HG03108 (cell line): ENCODE measurements around the gene SLC10A7.

Source experiments
- ATAC-seq: cut with Tn5 transposase; IDR thresholded peaks from one replicate; pipeline ENCODE4 v1.9.1; 2021; ENCODE audit warnings: moderate library complexity; ENCODE audit not compliant: unreplicated experiment

Gene SLC10A7

DNA sequence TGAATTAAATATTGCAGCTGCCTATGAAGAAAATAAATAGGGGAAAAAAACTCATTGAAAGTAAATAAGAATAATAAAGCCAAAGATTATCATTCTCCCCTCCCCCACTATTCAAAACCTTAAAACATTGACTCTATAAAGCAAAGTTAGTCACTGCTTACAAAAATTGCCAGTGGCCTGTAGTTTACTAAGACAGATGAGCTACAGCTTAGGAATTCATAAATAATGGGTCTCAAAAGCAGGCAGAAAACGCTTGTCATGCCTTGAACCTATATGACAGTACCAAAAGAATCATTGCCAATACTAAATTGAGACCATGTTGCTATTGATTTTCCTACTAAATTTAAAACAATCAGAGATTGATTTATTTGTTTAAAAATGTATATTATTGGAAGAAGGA is 78.9 kb downstream of the SLC10A7 start:
- ATAC-seq: no peak

DNA sequence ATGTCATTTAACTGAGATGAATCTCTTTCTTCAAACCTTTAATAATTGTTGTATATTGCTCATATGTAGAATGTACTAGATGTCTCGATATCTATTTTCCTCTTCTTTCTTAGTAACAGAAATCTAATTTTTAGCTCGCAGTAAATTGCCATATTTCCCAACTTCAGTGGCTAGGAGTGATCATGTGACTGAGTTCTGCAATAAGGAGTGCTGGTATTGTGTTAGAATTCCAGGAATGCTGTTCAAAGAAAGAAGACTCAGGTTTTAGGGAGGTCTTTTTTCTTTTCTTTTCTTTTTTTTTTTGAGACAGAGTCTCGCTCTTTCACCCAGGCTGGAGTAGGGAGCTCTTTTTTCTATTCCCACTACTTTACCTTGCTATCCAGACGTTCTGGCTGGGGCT is 81.7 kb downstream of the SLC10A7 start:
- no peak for ATAC-seq

DNA sequence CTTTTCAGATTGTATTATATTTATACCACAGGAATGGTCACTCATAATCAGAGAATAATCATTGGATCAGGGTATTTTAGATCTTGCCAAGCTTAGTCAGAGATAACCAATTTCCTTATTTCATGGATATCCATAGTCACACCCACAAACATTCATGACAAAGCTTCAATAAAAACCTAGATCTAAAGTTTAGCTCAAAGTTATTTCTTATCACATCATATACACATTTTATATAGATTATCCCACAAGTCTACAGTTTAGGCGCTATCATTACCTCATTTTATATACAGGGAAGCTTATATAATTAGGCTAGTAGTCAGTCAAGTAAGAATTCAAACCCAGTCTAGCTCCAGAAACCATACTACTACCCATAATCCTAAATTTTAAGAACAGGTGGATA is 82.3 kb downstream of the SLC10A7 start:
- ATAC-seq: no peak

DNA sequence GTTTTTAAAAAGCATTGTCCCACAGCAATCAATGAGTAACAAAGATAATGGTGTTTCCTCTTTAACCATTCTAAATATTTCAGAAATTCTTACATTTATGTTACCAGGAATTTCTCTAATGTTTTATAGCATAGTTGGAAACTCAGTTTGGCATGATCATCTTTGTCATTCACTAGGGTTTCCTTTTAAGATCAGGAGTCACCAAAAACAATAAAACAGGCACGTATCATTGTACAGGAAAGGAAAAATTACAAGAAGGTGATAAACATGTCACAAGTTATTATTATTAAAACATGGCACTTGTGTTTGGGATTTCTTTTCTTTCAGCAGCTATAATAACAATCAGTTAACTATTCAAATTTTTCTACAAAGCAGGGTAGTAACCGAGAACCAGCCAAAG is 84.0 kb downstream of the SLC10A7 start:
- no peak for ATAC-seq

DNA sequence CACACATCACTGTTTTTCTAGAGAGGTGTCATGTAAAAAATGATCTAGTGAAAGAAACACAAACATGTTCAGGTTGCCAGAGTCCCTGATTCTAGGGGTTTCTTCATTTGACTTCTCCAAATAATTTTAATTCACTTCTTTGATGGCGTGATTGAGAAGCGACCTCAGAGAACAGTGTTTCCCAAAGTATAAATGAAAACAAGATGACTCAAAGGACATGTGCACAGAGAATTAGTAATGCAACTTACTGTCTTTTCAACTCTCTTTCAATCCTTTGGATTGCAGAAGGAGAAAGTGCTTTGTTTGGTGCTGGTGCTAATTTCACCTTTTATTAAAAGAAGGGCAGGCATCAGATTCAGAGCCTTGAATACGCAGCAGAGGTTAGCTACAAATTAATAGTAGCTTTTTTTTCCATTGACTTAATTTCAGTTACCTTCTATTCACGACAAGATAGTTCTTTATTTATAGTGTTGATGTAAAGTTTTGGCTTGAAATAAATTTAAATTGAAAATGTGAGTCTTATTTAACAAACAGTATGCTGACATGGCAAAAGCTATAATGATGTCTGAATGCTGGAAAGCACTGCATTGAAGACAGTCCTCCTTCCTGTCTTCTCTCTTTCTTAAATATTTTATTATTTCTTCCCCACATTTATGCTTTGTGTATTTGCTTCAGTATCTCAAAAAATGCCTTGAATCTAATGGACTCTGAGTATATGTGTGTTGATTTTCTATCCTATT is 85.1 kb downstream of the SLC10A7 start:
- no peak for ATAC-seq

DNA sequence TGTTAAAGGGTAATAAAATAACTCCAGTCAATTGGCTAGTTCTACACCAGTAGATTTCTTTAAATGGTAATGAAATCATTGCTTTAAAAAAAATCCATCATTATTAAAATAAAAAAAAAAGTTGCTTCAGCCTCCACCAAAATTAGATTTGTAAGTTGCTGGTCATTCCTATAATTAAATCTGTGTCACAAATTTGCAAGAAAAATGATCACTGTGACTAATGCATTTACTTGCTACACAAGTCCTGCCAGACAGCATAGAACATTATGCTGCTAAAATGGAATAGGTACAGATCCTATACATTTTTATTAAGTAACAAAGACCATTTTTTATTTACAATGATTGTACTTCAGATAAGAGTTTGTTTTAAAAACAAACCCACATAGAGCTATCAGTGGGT is 85.8 kb downstream of the SLC10A7 start:
- no peak for ATAC-seq

DNA sequence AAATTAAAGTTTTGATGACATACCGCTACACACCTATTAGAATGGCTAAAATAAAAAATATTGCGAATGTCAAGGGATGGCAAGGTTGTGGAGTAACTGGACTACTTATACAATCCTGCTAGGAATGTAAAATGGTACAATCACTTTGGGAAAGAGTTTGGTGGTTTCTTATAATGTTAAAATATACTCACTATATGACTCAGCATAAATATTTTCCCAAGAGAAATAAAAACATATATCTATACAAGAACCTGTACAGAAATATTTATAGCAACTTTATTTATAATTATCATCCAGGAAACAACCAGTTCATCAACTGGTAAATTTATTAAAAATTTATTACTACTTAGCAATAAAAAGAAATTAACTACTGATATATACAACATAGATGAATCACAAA is 89.7 kb downstream of the SLC10A7 start:
- no peak for ATAC-seq

DNA sequence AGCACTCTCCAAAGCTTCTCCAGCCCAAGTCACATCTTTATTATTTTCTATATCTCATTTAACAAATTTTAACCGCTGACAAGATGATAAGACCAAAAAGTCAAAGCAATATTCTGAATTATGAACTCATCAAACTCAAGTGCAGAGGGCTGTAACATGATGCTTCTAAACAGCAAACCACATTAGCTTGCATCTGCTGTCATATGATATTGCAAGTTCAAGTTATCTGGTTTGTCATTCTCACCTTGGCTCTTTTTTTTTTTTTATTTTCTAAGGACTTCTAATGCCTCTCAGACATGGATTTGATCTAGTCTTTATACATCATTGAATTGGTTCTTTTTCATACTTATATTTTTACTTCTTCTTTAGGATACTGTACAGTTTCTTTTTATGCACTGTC is 93.4 kb downstream of the SLC10A7 start:
- no peak for ATAC-seq

DNA sequence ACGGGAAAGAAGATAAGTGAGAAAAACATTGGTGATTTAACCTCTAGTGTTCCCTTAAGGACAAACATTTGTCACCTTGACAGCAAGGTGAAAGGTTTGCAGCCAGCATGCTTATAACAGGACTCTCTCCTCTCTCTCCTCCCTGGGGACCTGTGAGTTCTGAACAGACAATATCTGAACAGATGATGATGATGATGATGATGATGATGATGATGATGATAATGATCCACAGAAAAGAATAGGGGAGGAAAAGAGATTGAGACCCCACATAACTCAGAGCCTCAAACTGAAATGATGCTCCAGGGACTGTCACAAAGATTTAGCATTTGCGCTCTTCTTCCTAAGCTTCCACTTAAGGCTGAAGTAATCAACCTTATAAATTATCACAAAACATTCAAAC is 103.9 kb downstream of the SLC10A7 start:
- ATAC-seq: no peak

DNA sequence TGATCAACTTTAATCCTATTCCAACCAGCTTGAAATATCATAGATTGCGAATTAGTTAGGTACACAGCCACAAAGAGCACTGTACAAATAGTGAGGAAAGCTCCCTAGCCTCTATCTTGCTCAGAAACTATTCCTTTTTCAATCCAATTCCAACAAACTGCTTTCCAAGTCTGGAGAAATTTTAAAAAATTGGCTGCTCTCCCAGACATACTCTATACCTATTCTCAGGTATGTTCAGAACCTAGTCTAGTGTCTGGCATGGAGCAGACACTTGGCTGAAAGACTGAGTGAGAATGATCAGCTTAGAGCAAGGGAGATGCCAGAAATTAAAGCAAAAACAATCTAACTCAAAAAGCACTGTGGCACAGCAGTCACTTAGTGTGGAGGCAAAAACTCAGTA is 105.9 kb downstream of the SLC10A7 start:
- no peak for ATAC-seq

DNA sequence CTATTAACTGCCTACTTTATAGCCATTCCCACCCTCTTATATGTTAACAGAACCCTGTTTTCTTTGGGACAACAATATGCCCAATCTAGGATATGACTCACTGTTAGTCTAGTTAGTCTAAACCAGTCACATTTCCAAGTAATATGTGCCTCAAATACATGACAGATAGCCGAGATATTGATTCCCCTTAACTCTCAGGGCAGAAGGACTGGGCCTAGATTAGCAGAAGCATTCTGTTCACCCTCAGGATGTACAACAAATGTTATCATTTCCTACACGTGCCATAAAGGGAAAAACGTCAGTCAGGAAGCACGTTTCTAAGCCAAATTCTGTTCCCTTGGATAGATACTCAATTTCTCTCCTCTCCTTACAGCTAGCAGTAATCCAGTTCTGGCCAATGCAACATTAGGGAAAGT is 114.1 kb downstream of the SLC10A7 start:
- ATAC-seq: no peak

DNA sequence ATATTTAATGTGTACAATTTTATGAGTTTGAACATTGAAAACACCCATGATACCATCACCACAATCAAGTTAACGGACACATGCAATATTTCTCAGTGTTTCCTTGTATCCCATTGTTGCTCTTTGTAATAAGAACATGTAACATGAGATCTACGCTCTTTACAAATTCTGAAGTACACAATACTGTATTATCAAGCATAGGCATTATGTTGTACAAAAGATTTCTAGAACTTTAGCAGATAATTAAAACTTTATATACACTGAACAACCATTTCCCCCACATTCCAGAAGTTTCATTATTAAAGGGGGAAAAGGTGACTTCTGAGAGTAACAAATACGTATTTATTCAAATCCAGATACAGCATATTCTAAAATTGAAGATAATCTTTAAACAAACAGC is 114.5 kb downstream of the SLC10A7 start:
- ATAC-seq: no peak

DNA sequence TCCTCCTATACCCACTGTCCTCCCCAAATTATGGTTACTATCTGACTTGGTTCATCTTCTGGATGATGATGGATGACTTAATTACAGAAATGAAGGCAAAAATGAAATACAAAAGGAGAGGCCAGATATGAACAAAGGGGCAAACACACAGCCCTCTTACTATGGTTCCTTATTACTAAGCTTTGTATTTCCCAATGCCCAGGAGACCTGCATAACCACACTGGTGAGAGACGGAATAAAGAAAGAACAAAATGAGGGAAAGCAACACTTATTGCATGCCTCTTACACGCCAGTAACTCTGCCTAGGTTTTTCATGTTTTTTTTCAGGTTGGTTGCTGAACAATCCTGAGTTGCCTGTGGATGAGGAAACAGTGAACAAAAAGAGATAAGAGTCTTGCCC is 120.5 kb downstream of the SLC10A7 start:
- no peak for ATAC-seq

DNA sequence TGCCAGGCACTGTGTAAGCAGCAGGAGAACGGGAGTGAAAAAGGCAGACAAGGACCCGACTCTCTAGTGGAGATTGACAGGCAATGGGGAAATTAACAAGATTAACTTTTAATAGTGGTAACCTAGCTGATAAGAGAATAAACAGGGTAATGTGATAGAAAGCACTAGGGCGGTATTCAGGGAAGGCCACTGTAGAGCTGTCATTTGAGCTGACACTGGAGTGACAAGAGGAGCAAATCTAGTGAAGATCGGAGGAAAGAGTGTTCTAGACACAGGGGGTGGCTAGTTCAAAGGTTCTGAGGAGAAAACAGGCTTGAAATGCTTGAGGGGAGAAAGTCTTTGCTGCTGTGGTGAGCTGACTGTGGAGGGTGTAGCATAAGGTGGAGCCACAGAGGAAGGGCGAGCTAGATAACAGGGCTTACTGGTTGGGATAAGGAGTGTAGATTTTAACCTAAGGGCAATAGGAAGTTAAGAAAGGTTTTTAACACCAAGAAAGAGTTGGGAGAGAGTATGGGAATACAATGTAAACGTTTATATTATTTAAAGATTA is 122.8 kb downstream of the SLC10A7 start:
- ATAC-seq: no peak

DNA sequence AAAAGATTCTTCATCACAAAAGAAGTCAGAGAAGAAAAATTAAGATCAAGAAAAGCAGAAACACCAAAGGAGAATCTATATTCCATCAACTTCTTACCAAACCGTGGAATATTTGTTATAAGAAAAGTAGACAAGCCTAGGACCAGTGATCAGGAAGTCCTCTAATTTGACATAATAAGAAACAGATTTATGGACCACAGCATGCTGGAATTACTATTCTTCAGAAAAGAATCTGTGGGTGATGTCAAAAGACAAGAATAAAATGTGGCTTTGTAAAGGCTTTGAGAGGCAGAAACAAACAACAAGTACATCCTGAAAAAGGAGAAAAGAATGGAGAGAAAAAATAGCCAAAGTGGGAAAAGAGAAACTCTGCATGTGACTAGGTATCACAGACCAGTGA is 123.3 kb downstream of the SLC10A7 start:
- ATAC-seq: no peak

DNA sequence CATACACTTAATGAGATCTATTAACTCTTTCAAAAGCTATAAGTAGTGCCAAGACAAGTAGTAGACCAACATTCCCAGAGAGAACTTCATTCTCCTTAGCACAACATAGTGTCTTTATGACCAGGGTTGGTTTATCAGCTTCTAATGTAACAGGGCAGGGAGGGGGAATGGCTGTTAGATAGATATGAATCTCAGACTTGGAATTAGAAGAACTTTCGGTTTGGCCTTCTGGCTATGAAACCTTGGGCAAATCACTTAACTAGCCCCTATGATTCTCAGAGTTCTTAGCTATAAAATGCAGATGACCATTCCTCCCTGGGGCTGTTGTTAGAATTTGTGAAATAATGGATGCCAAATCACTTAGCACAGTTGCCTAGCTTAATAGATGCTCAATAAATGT is 132.2 kb downstream of the SLC10A7 start:
- ATAC-seq: no peak

DNA sequence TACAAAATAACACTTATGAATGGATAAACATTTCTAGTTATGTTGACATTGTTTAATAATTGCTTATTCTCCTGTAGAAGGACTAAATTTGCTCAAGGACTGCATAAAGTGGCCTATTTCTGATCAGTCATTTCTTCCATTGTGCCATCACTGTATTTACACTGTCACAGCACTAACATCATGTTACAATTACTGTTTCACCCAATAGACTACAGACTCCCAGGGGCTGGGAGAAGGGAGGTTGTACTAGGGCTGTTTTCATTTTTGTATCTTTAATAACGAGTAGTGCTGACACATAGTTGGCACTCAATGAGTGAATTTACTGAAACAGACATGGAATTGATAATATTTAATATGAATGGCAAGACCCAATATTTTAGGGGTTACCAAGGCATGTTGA is 139.5 kb downstream of the SLC10A7 start:
- ATAC-seq: no peak

DNA sequence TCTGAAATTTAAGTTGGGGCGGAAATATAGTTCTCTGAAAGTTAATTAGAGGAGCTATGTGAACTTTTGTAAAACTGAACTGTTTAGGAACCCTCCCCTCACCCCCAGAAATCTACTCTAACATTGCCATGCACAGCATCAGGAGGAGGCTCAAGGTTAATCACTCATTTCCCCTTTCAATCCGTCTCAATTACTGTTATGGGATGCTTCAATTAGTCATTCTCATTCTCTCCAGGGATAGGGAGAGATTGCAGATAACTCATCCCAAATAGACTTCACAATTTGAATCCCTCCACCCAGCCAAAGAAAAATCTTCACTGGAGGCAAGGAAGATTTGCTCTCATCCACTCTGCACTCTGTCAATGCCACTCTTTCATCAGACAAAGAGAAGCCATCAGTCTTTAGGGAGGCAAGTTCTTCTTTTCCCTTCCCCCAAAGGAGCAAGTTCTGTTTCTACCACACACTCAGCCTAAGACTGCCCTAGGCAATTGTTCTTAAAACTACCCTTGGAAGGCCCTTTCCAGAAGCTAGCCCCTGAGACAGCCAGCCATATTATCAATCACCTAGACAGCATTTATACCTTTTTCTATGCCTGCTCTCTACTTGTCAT is 140.4 kb downstream of the SLC10A7 start:
- ATAC-seq: no peak

DNA sequence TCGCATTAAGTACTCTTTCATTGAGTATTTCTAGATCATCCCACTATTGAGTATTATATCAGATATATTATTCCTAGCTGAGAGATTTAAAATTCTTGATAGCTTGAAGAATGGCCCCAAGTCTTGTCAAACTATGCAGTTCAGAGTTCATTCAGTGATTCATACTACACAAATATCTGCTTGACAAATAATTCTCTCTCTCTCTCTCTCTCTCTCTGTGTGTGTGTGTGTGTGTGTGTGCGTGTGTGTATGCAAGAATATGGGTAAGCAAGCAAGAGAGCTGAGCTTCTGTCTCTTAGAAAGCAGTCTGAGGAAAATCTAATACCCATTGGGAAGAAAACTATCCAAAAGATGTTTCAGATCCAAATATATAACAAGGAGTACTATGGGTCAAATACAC is 142.0 kb downstream of the SLC10A7 start:
- no peak for ATAC-seq

DNA sequence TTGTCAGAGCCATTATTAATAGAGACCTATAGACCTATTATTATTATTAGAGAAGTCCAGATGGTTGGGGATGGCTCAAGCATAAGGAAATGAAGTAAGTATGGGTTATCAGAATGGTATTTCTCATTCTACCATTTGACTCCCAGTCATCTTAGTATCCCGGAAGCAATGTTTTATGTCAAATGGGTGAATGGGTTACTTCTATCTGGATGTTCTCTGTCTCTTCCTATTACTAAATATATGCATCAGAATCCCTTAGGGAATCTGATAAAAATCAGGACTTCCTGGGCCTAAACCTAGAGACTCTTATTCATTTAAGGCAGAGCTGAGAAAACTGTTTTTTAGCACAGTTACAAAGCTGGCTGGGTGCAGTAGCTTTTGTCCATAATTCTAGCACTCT is 149.9 kb downstream of the SLC10A7 start:
- ATAC-seq: no peak

DNA sequence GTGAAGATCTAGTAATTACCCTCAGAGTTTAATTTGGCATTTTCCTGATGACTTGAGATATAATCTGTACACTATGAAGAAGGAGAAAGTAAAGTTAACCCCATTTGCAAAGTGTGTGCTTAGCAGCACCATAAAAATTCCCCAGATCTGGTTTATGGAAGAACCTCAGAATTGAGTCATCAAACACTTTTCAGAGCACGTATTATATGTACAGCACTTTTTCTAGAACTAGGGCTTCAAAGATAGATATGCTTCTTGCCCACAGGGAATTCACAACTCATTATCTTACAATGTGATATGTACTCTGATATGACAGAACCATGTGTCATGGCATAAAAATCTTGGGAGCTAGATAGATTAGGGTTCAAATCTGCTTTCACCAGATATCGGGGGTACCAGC is 150.9 kb downstream of the SLC10A7 start:
- ATAC-seq: no peak

DNA sequence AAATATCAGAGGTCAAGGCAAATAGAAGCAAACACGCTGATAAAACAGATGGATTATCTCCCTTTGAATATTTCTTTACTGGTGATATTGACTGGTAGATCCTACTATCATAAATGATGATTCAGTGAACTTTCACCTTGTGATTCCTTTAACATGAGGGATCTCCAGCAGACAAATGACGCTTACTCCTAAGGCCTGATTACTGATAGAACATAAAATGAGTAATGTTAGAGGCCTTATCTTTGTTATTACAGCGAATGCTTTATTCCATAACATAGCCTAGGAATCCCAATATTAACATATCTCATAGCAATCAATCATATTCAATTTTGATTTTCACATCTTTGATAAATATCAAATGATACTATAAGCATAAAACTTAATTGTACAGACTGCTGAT is 152.3 kb downstream of the SLC10A7 start:
- no peak for ATAC-seq

DNA sequence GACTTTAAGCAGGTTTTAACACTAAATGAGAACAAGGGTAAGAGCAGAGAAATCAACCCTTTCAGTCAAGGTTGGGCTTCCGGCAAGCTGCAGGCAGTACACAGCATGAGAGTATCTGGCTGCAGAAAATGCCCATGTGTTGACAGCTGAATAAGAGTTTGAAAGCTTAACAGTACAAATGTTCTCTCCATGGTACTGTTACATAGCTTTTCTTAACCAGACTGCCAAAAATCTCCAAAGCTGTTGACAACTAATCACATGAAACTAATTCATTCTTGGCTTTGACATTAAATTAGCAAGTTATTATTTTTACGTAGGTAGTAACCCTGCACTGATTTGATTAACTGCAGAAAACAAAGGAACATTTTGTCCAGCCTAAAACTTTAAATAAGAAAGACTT is 153.5 kb downstream of the SLC10A7 start:
- ATAC-seq: no peak
